NCI-H2081 treated with DMSO at 0.1 percent for 48 hours (cell line): Measurements from ENCODE around the gene LDLR.
"Not testable (repeated sequence)": the region's sequence is repeated elsewhere in the genome, so short reads cannot be mapped to it uniquely, and the experiment has no call there.

ENCODE experiments used
- DNase-seq: peaks from one replicate; lab custom pipeline; 2025; lab: John Stamatoyannopoulos, UW

LDLR gene

DNA sequence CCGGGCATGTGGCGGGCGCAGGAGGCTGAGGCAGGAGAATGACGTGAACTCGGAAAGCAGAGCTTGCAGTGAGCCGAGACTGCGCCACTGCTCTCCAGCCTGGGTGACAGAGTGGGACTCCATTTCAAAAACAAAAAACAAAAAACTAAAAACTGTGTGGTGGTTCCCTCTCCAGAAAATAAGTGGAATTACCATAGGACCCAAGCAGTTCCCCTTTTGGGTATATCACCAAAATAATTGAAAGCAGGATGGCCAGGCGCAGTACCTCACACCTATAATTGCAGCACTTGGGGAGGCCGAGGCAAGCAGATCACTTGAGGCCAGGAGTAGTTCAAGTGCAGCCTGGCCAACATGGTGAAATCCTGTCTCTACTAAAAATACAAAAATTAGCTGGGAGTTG, 15.7 kb upstream of the LDLR start:
- no peak for DNase-seq

DNA sequence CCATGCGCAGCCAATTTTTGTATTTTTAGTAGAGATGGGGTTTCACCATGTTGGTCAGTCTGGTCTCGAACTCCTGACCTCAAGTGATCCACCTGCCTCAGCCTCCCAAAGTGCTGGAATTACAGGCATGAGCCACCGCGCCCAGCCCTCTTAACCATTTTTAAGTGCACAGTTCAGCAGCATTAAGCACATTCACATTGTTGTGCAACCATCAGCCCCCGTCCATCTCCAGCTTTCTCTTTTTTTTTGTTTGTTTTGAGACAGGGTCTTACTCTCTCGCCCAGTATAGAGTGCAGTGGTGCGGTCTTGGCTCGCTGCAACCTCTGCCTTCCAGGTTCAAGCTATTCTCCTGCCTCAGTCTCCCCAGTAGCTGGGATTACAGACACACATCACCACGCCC, 12.5 kb upstream of the LDLR start:
- DNase-seq, result not testable (repeated sequence)

DNA sequence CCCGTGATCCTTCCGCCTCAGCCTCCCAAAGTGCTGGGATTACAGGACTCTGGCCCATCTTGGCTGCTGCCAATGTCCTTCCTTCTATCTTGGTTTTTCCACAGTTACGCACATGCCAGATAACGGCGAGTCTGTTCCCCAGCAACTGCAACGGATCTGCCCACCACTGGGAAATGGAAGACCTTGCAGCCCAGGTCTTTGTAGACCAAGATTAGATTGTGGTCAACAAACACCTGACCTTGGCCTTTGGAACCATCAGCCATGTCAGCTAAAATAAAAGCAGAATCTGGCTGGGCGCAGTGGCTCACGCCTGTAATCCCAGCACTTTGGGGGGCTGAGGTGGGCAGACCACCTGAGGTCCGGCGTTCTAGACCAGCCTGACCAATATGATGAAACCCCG, 10.4 kb upstream of the LDLR start:
- no peak for DNase-seq

DNA sequence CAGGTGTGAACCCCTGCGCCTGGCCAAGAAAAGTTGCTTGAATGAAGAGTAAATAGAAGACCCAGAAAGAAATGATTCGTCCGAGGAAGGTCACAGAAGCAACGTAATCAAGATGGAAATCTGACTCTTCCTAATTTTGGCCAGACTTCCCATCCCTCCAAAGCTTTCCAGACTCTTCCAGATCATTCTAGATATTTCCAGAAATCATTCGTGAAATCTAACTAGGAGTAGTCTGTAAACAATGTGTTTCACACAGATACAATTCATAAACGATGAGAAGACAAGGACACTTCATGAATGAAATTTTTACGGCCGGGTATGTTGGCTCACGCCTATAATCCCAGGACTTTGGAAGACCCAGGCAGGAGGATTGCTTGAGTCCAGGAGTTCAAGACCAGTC, 9.3 kb upstream of the LDLR start:
- no peak for DNase-seq

DNA sequence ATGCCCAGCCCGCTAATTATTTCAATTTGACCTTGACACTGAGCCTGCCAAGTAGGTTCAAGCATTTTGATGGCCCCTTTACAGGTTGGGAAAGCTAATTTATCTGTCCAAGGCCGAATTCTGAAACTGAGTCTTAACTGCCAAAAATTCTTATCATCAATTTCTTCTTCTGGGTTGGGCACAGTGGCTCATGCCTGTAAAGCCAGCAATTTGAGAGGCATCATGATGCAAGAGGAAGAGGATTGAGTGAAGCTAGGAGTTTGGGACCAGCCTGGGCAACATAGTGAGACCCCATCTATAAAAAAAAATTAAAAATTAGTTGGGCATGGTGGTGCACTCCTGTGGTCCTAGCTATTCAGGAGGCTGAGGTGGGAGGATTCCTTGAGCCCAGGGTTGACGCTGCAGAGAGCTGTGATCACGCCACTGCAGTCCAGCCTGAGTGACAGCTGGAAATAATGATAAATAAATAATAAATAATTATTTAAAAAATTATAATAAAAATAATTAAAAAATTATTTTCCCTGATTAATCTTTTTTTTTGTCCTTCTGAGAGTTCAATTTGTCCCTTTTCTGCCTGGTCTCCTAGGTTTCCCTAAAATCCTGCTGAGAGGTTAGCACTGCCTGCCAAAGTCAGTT, 1.3 kb upstream of the LDLR start:
- no peak for DNase-seq

DNA sequence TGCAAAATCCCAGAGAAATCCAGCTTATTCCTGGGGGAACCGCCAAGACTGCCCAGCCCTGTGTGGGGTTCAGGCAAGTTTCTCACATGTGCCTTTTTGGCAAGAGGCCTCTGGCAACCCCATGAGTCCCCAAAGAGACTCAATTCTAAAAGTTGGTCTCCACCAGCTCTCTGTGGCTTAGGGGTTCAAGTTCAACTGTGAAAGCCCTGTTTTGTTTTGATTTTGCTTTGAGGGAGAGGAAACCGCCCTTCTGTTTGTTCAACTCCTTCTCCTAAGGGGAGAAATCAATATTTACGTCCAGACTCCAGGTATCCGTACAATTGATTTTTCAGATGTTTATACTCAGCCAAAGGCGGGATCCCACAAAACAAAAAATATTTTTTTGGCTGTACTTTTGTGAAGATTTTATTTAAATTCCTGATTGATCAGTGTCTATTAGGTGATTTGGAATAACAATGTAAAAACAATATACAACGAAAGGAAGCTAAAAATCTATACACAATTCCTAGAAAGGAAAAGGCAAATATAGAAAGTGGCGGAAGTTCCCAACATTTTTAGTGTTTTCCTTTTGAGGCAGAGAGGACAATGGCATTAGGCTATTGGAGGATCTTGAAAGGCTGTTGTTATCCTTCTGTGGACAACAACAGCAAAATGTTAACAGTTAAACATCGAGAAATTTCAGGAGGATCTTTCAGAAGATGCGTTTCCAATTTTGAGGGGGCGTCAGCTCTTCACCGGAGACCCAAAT, 583 bp upstream of the LDLR start:
- no peak for DNase-seq

DNA sequence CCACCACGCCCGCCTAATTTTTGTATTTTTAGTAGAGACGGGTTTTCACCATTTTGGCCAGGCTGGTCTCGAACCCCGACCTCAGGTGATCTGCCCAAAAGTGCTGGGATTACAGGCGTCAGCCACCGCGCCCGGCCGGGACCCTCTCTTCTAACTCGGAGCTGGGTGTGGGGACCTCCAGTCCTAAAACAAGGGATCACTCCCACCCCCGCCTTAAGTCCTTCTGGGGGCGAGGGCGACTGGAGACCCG, 676 bp downstream of the LDLR start:
- not testable (repeated sequence) for DNase-seq

DNA sequence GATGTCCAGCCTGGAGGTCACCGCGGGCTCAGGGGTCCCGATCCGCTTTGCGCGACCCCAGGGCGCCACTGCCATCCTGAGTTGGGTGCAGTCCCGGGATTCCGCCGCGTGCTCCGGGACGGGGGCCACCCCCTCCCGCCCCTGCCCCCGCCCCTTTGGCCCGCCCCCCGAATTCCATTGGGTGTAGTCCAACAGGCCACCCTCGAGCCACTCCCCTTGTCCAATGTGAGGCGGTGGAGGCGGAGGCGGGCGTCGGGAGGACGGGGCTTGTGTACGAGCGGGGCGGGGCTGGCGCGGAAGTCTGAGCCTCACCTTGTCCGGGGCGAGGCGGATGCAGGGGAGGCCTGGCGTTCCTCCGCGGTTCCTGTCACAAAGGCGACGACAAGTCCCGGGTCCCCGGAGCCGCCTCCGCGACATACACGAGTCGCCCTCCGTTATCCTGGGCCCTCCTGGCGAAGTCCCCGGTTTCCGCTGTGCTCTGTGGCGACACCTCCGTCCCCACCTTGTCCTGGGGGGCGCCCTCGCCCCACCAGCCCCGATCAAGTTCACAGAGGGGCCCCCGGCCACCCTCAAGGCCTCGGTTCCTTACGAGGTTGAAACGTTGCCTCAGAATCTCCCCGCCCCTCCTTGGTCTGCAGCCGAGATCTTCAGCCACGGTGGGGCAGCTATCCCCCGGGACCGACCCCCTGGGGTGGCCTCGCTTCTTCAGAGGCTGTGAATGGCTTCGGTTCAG, 1.2 kb downstream of the LDLR start:
- DNase-seq, result peak; percentile 63

DNA sequence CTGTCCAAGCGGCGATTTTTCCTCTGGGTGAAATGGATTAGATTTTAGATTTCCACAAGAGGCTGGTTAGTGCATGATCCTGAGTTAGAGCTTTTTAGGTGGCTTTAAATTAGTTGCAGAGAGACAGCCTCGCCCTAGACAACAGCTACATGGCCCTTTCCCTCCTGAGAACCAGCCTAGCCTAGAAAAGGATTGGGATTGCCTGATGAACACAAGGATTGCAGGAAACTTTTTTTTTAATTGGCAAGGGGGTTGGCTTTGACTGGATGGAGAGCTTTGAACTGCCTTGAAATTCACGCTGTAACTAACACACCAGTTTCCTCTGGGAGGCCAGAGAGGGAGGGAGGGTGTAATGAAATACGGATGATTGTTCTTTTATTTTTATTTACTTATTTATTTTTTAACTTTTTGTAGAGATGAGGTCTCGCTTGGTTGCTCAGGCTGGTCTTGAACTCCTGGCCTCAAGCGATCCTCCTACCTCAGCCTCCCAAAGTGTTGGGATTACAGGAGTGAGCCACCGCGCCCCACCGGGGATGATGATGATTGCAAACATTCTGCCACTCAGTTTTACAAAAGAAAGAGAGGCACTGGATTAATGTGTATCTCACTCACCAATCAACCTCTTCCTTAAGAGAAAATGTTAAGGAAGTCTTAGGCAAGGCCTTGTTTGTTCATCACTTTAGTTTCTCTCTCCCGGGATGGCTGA, 1.9 kb downstream of the LDLR start:
- DNase-seq, result no peak

DNA sequence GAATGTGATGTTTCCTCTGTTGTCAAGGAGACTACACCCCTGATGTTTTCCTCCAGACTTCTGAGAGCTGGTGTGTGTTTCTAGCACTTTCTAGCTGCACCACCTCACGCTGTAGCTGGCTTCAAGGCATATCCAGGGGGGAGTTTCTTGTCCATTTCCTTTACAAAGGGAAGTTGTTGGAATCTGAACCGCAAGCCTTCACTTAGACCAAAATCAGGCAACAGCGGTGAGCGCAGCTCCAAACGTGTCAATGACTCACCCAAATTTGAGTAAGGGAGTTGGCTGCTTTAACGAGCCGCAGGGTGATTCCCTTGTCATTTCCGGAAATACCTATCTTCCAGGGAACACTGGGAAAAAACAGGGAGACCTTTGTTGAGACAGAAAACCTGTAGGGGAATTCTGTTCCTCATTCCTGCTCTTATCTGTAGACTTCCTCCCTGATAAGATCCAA, 2.5 kb downstream of the LDLR start:
- DNase-seq, result no peak

DNA sequence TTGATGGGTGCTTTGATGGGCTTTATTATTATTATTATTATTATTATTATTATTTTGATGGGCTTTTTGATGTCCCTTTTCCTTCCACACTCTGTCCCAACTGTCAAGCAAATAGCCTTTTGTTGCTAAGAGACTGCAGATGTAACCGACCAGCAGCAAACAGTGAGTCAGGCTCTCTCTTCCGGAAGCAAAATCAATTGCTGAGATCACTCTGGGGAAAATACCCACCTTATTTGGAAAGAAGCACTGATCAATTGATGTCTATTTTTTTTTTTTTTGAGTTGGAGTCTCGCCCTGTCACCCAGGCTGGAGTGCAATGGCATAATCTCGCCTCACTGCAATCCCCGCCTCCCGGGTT, 2.9 kb downstream of the LDLR start:
- DNase-seq, result no peak

DNA sequence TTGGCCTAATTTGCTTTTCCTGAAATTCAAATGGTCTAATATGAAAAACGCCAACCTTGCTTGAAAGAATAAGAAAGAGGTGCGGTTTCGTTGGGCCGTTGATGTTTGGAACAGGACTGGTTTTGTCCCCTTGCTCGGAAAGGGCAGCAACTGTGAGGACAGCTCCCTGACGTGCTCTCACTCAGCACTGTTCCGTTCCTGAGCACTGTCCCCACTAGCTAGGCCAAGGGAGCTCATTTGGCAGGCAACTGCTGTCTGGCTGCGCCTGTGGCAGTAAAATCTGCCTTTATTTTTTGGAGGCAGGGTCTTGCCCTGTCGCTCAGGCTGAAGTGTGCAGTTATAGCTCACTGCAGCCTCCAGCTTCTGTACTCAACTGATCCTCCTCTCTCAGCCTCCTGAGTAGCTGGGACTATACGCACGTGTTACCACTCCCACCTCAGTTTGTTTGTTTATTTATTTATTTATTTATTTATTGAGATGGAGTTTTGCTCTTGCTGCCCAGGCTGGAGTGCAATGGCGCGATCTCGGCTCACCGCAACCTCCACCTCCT, 4.5 kb downstream of the LDLR start:
- no peak for DNase-seq

DNA sequence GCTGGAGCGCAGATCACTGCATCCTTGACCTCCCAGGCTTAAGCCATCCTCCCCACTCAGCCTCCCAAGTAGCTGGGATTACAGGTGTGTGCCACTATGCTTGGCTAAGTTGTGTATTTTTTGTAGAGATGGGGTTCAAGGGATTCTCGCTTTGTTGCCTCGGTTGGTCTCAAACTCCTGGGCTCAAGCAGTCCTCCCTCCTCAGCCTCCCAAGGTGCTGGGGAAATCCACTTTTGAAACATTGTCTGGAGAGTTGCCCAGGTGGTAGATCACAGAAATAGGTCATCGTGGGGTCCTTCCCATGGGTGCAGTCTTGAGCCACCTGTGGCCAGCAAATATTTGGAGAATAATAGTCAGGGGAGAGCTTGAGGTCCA, 5.2 kb downstream of the LDLR start:
- DNase-seq, result no peak

DNA sequence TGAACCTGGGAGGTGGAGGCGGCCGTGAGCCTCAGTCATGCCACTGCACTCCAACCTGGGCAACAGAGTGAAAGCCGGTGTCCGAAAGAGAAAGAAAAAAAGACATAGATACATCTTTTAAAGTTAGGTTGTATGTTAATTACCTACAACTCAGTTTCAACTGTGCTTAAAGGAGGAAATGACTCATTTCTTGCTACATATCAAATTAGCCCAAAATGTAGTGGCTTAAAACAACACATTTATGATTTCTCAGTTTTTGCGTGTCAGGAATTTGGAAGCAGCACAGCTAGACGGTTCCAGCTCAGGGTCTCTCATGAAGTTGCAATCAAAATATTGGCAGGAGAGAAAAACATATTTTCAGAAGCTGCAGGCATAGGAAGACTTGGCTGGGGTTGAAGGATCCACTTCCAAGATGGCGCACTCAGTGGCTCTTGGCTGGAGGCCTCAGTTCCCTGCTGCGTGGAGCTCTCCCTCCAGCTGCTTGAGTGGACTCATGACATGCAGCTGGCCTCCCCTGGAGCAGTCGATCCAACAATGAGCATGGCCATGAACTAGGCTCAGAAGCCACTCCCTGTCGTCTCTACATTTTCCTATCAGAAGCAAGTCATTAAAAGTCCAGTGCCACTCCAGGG, 7.1 kb downstream of the LDLR start:
- DNase-seq, result no peak

DNA sequence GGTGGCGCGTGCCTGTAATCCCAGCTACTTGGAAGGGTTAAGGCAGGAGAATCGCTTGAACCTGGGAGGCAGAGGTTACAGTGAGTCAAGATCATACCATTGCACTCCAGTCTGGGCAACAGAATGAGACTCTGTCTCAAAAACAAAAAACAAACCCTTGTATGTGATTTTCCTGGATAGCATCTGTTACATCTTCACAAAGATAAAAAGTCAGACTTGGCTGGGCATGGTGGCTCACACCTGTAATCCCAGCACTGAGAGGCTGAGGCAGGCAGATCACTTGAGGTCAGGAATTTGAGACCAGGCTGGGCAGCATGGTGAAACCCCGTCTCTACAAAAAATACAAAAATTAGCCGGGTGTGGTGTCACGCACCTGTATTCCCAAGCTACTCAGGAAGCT, 8.1 kb downstream of the LDLR start:
- not testable (repeated sequence) for DNase-seq

DNA sequence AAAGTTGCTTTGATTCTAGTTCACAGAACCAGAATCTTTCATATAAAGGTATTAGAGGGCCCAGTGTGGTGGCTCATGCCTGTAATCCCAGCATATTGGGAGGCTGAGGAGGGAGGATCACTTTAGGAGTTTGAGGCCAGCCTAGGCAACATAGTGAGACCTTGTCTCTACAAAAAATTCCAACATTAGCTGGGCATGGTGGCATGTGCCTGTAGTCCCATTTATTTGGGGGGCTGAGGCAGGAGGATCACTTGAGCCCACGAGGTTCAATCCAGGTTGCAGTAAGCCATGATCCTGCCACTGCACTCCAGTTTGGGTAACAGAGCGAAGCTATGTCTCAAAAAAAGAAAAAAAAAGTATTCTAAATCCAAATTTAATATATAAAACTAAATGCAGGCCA, 9.1 kb downstream of the LDLR start:
- no peak for DNase-seq

DNA sequence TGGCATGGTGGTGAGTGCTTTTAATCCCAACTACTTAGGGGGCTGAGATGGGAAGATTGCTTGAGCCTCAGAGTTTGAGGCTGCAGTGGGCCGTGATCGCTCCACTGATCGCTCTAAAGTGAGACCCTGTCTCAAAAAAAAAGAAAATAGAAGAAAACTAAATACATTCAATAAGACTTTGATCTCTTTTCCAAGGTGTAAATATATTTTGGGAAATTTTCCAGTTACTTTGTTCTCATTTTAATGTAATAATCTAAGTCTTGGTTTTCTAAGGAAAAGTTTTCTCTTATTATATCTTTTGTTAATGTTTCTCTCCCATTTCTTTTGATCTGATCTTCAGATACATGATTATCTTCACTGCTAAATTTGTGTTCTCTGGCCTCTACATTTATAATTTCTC, 9.6 kb downstream of the LDLR start:
- DNase-seq, result no peak

DNA sequence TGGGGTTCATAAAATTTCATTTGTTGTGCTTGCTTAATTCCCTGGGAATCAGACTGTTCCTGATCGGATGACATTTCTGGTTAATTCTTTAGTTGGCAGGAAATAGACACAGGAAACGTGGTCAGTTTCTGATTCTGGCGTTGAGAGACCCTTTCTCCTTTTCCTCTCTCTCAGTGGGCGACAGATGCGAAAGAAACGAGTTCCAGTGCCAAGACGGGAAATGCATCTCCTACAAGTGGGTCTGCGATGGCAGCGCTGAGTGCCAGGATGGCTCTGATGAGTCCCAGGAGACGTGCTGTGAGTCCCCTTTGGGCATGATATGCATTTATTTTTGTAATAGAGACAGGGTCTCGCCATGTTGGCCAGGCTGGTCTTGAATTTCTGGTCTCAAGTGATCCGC, 10.8 kb downstream of the LDLR start:
- DNase-seq, result no peak

DNA sequence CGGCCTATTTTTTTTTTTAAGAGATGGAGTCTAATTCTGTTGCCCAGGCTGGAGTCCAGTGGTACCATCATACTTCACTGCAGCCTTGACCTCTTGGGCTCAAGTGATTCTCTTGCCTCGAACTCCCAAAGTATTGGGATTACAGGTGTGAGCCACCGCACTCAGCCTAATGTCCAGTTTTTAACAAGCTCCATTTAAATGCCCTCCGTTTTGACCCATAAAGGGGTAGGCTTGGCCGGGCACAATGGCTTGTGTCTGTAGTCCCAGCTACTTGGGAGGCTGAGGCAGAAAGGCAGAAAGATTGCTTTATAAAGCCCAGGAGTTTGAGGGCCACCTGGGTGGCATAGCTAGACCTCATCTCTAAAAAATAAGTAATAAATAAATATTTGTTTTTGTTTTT, 11.8 kb downstream of the LDLR start:
- DNase-seq, result no peak

DNA sequence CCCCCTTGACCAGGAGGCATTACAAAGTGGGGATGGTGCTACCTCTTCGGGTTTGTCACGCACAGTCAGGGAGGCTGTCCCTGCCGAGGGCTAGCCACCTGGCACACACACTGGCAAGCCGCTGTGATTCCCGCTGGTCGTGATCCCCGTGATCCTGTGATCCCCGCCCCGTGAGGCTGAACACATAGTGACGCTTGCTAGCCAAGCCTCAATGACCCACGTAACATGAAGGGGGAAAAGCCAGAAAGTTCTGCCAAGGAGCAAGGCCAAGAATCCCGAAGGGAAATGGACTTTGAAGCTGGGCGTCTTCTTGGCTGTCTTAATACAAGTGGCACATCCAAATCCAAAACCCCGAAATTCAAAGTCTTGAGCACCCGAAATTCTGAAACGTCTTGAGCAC, 13.7 kb downstream of the LDLR start:
- no peak for DNase-seq

DNA sequence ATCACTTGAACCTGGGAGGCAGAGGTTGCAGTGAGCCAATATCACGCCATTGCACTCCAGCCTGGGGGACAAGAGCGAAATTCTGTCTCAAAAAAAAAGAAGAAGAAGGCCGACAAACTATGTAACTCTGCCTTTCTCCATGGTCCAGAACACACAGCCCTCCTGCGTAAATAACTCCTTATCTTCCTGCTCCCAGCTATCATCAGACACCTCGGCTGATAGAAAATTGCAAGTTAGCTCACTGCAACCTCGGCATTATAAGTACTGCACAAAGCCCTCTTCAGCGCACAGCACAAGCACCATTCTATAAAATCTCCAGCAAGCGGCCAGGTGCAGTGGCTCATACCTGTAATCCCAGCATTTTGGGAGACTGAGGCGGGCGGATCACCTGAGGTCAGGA, 14.4 kb downstream of the LDLR start:
- not testable (repeated sequence) for DNase-seq

DNA sequence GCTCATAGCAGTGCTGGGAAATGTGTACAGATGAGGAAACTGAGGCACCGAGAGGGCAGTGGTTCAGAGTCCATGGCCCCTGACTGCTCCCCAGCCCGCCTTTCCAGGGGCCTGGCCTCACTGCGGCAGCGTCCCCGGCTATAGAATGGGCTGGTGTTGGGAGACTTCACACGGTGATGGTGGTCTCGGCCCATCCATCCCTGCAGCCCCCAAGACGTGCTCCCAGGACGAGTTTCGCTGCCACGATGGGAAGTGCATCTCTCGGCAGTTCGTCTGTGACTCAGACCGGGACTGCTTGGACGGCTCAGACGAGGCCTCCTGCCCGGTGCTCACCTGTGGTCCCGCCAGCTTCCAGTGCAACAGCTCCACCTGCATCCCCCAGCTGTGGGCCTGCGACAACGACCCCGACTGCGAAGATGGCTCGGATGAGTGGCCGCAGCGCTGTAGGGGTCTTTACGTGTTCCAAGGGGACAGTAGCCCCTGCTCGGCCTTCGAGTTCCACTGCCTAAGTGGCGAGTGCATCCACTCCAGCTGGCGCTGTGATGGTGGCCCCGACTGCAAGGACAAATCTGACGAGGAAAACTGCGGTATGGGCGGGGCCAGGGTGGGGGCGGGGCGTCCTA, 15.9 kb downstream of the LDLR start:
- no peak for DNase-seq
